Astrocyte (in vitro differentiated cells and primary cell): ENCODE measurements around the gene APOL6. TPM values are rescaled to one million over a fixed set of nuclear protein-coding genes. Genes with fewer than 3 reads are reported as not detected.

Experiments
- DNase-seq: peaks from one replicate; pipeline ENCODE4 v3.0.0-alpha.2; 2010; ENCODE audit warnings: low read depth
- FAIRE-seq: peaks from 2 replicates; lab custom pipeline; 2011; peaks lifted over from hg19 to GRCh38; lab: Jason Lieb, UNC
- H2AFZ ChIP-seq: 2 replicates; pipeline ENCODE4 v1.6.0; 2012; ENCODE audit warnings: low read depth, low read length, inconsistent platforms
- H3K27ac ChIP-seq: 2 replicates; pipeline ENCODE4 v1.5.1; 2011; ENCODE audit warnings: low read depth, low read length, inconsistent platforms
- H3K27me3 ChIP-seq: 2 replicates; pipeline ENCODE4 v1.6.0; 2011; ENCODE audit warnings: low read length, inconsistent platforms; ENCODE audit not compliant: insufficient read depth
- H3K36me3 ChIP-seq: 2 replicates; pipeline ENCODE4 v1.5.1; 2011; ENCODE audit warnings: low read length, inconsistent platforms; ENCODE audit not compliant: insufficient read depth
- H3K4me1 ChIP-seq: 2 replicates; pipeline ENCODE4 v1.5.1; 2011; ENCODE audit warnings: low read length, inconsistent platforms; ENCODE audit not compliant: insufficient read depth
- H3K4me2 ChIP-seq: 2 replicates; pipeline ENCODE4 v1.6.0; 2012; ENCODE audit warnings: low read length, inconsistent platforms
- H3K4me3 ChIP-seq: 2 replicates; pipeline ENCODE4 v1.5.1; 2011; ENCODE audit warnings: low read depth, mild to moderate bottlenecking, low read length, inconsistent platforms; ENCODE audit not compliant: insufficient read depth
- H3K79me2 ChIP-seq: 2 replicates; pipeline ENCODE4 v1.6.0; 2012; ENCODE audit warnings: mild to moderate bottlenecking, low read length, inconsistent platforms; ENCODE audit not compliant: insufficient read depth
- H3K9ac ChIP-seq: 2 replicates; pipeline ENCODE4 v1.6.0; 2012; ENCODE audit warnings: mild to moderate bottlenecking, low read length, inconsistent platforms
- H3K9me3 ChIP-seq: 2 replicates; pipeline ENCODE4 v1.5.1; 2012; ENCODE audit warnings: low read depth, mild to moderate bottlenecking, low read length, inconsistent platforms; ENCODE audit not compliant: insufficient read depth
- H4K20me1 ChIP-seq: 2 replicates; pipeline ENCODE4 v1.6.0; 2012; ENCODE audit warnings: low read length, inconsistent platforms; ENCODE audit not compliant: insufficient read depth
- H3K27ac Mint-ChIP-seq: one replicate; pipeline ENCODE4 v1.8.0; 2021; ENCODE audit warnings: mild to moderate bottlenecking, mixed read lengths; ENCODE audit not compliant: unreplicated experiment
- H3K27me3 Mint-ChIP-seq: one replicate; pipeline ENCODE4 v1.8.0; 2021; ENCODE audit warnings: low read depth, mixed read lengths; ENCODE audit not compliant: unreplicated experiment
- H3K36me3 Mint-ChIP-seq: one replicate; pipeline ENCODE4 v1.8.0; 2021; ENCODE audit warnings: low read depth, mixed read lengths; ENCODE audit not compliant: unreplicated experiment
- H3K4me1 Mint-ChIP-seq: one replicate; pipeline ENCODE4 v1.8.0; 2021; ENCODE audit warnings: low read depth, mixed read lengths; ENCODE audit not compliant: unreplicated experiment
- H3K4me3 Mint-ChIP-seq: one replicate; pipeline ENCODE4 v1.8.0; 2021; ENCODE audit warnings: mild to moderate bottlenecking, moderate library complexity, mixed read lengths; ENCODE audit not compliant: unreplicated experiment
- H3K9me3 Mint-ChIP-seq: one replicate; pipeline ENCODE4 v1.8.0; 2021; ENCODE audit warnings: mild to moderate bottlenecking, mixed read lengths; ENCODE audit not compliant: unreplicated experiment
- EZH2 ChIP-seq: IDR thresholded peaks from 2 replicates; pipeline ENCODE4 v1.6.1; 2012; ENCODE audit warnings: mild to moderate bottlenecking, low read length, inconsistent platforms; ENCODE audit not compliant: insufficient read depth
- total RNA-seq: library from RNA; stranded (reverse); gene quantifications from 2 replicates; pipeline ENCODE4 v1.2.1, GENCODE V29; 2021
- TF ChIP-seq, protein P1 (sequence below): IDR thresholded peaks from 2 replicates; pipeline ENCODE4 v1.5.1; 2011; ENCODE audit warnings: low read depth, mild to moderate bottlenecking, inconsistent platforms, low read length, moderate library complexity; ENCODE audit not compliant: insufficient read depth

Gene APOL6
- total RNA-seq, 1 donor from 2014 or later = 5.9 TPM

DNA sequence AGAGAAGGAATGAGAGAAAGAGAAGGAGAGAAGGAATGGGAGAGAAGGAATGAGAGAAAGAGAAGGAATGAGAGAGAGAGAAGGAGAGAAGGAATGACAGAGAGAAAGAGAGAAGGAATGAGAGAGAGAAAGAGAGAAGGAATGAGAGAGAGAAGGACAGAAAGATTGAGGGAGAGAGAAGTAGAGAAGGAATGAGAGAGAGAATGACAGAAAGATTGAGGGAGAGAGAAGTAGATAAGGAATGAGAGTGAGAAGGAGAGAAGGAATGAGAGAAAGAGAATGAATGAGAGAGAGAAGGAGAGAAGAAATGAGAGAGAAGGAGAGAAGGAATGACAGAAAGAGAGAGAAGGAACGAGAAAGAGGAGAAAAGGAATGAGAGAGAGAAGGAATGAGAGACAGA, 35.3 kb downstream of the APOL6 start:
- no peak overlapping the region for H3K27ac Mint-ChIP-seq
- no peaks in the 10 kb centered on the region for H3K36me3 Mint-ChIP-seq
- no peak overlapping the region for H3K4me3 Mint-ChIP-seq
- no peak overlapping the region for H2AFZ ChIP-seq
- no peaks in the 10 kb centered on the region for H3K9me3 ChIP-seq
- DNase-seq (no peak), FAIRE-seq (no peak)
- no peak overlapping the region for H3K4me3 ChIP-seq
- H3K79me2 ChIP-seq = no peaks in the 10 kb centered on the region
- H4K20me1 ChIP-seq = no peaks in the 10 kb centered on the region
- no peak overlapping the region for H3K9ac ChIP-seq
- H3K36me3 ChIP-seq = no peaks in the 10 kb centered on the region
- no peak overlapping the region for H3K4me2 ChIP-seq
- TF ChIP-seq, protein P1, sequence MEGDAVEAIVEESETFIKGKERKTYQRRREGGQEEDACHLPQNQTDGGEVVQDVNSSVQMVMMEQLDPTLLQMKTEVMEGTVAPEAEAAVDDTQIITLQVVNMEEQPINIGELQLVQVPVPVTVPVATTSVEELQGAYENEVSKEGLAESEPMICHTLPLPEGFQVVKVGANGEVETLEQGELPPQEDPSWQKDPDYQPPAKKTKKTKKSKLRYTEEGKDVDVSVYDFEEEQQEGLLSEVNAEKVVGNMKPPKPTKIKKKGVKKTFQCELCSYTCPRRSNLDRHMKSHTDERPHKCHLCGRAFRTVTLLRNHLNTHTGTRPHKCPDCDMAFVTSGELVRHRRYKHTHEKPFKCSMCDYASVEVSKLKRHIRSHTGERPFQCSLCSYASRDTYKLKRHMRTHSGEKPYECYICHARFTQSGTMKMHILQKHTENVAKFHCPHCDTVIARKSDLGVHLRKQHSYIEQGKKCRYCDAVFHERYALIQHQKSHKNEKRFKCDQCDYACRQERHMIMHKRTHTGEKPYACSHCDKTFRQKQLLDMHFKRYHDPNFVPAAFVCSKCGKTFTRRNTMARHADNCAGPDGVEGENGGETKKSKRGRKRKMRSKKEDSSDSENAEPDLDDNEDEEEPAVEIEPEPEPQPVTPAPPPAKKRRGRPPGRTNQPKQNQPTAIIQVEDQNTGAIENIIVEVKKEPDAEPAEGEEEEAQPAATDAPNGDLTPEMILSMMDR = no peak
- no peak for TF ChIP-seq EZH2
- H3K27me3 Mint-ChIP-seq = peaks cover 14% of the 10 kb centered on the region
- no peak overlapping the region for H3K27ac ChIP-seq
- no peaks in the 10 kb centered on the region for H3K4me1 Mint-ChIP-seq
- no peaks in the 10 kb centered on the region for H3K4me1 ChIP-seq
- peaks cover 2% of the 10 kb centered on the region for H3K27me3 ChIP-seq
- H3K9me3 Mint-ChIP-seq = peaks cover 5% of the 10 kb centered on the region

DNA sequence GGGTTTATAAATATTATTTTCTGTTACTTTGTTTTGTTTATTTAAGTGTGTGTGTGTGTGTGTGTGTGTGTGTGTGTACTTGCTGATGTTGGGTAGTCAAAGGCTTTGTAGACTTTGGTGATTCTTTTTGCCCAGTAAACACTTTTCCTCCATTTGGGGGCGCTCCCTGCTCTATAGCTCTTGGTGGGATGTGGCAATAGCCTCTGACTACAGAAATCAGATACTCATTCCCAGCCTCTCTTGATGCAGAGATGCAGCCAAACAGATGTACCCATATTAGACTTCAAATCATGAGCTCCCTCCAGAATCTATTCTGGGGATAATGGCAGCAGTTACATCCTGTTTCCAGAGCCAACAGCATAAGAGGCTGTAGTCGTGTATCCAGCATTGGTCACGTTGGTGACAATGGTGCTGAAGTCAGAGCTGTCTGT, 36.0 kb downstream of the APOL6 start:
- no peak for FAIRE-seq
- no peaks in the 10 kb centered on the region for H3K79me2 ChIP-seq
- no peak overlapping the region for H3K4me3 ChIP-seq
- no peaks in the 10 kb centered on the region for H3K36me3 ChIP-seq
- Mint-ChIP-seq H3K4me3 (no peak overlapping the region), H3K4me1 (no peaks in the 10 kb centered on the region), H3K9me3 (peaks cover 5% of the 10 kb centered on the region), H3K27ac (no peak overlapping the region), H3K27me3 (peaks cover 14% of the 10 kb centered on the region), H3K36me3 (no peaks in the 10 kb centered on the region)
- no peak overlapping the region for H3K4me2 ChIP-seq
- peaks cover 2% of the 10 kb centered on the region for H3K27me3 ChIP-seq
- no peaks in the 10 kb centered on the region for H3K9me3 ChIP-seq
- no peak overlapping the region for H2AFZ ChIP-seq
- TF ChIP-seq, protein P1 = no peak
- no peak for TF ChIP-seq EZH2
- no peak overlapping the region for H3K9ac ChIP-seq
- no peak overlapping the region for H3K27ac ChIP-seq
- H4K20me1 ChIP-seq = no peaks in the 10 kb centered on the region
- H3K4me1 ChIP-seq = no peaks in the 10 kb centered on the region
- no peak for DNase-seq

DNA sequence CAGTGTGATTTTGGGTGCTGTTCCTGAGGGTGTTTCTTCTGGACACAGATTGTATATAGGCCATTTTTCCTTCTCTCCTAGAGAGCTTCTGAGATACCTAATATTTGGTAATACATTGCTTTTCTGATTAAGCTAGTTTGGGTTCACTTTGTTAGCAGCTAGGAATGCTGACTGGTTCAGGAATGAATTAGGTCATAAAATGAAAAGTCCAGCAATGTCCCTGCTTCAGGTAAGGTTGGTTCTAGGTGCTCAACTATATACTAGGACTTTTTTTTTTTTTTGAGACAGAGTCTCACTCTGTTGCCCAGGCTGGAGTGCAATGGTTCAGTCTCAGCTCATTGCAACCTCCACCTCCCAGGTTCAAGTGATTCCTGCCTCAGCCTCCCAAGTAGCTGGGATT, 36.5 kb downstream of the APOL6 start:
- Histone ChIP-seq H3K4me2 (no peak overlapping the region), H3K27ac (no peak overlapping the region), H3K4me1 (no peaks in the 10 kb centered on the region), H3K36me3 (no peaks in the 10 kb centered on the region), H3K4me3 (no peak overlapping the region), H3K9ac (no peak overlapping the region), H4K20me1 (no peaks in the 10 kb centered on the region), H3K79me2 (no peaks in the 10 kb centered on the region), H3K9me3 (no peaks in the 10 kb centered on the region), H2AFZ (no peak overlapping the region), H3K27me3 (peaks cover 2% of the 10 kb centered on the region)
- no peaks in the 10 kb centered on the region for H3K36me3 Mint-ChIP-seq
- H3K27ac Mint-ChIP-seq = no peak overlapping the region
- no peak for FAIRE-seq
- H3K27me3 Mint-ChIP-seq = peaks cover 14% of the 10 kb centered on the region
- no peak for TF ChIP-seq EZH2
- H3K9me3 Mint-ChIP-seq = peaks cover 5% of the 10 kb centered on the region
- no peak for DNase-seq
- H3K4me3 Mint-ChIP-seq = no peak overlapping the region
- no peaks in the 10 kb centered on the region for H3K4me1 Mint-ChIP-seq
